Kidney (tissue), 14 donors: ENCODE data around the gene ABLIM3. TPM values are rescaled to one million over a fixed set of nuclear protein-coding genes. Genes with fewer than 3 reads are reported as not detected.

Source experiments
- DNase-seq, 5 donors: peaks; one replicate each; pipeline ENCODE4 v3.0.0-alpha.2; 2013 to 2020
- FAIRE-seq: peaks from 2 replicates; lab custom pipeline; 2012; peaks lifted over from hg19 to GRCh38; lab: Jason Lieb, UNC
- H3K27ac ChIP-seq, 2 donors: one replicate each; pipeline ENCODE4 v1.7.0; 2013; ENCODE audit warnings: low read depth in 2 of 2, low read length in 2 of 2, inconsistent platforms in 1 of 2
- H3K27me3 ChIP-seq: one replicate; pipeline ENCODE4 v1.7.1; 2013; ENCODE audit warnings: low read length, inconsistent platforms; ENCODE audit not compliant: control insufficient read depth, insufficient read depth
- H3K36me3 ChIP-seq, 3 donors: one replicate each; pipeline versions ENCODE4 v1.7.0 to v1.7.1; 2013; ENCODE audit warnings: low read length in 3 of 3, control low read depth in 1 of 3, inconsistent platforms in 1 of 3; ENCODE audit not compliant: insufficient read depth in 3 of 3, control insufficient read depth in 2 of 3
- H3K4me1 ChIP-seq, 3 donors: one replicate each; pipeline versions ENCODE4 v1.7.0 to v1.7.1; 2013; ENCODE audit warnings: low read length in 3 of 3, inconsistent platforms in 1 of 3, low read depth in 1 of 3; ENCODE audit not compliant: control insufficient read depth in 2 of 3, insufficient read depth in 2 of 3
- H3K4me3 ChIP-seq, 3 donors: one replicate each; pipeline versions ENCODE4 v1.7.0 to v1.8.1; 2013; ENCODE audit warnings: low read length in 3 of 3, control low read depth in 1 of 3, inconsistent platforms in 1 of 3
- H3K9ac ChIP-seq, 3 donors: one replicate each; pipeline versions ENCODE4 v1.7.0 to v1.7.1; 2013; ENCODE audit warnings: low read length in 3 of 3, control low read depth in 1 of 3, inconsistent platforms in 1 of 3
- H3K9me3 ChIP-seq, 3 donors: one replicate each; pipeline versions ENCODE4 v1.7.0 to v1.7.1; 2013; ENCODE audit warnings: low read length in 3 of 3, control low read depth in 1 of 3, inconsistent platforms in 1 of 3; ENCODE audit not compliant: control insufficient read depth in 2 of 3, insufficient read depth in 1 of 3
- intact Hi-C: fragments of 100-400 bp; cut with DNase I; formaldehyde crosslinking; loops from one replicate; pipeline ENCODE4 v1.11.1; 2022
- polyA plus RNA-seq: library from polyadenylated mRNA; stranded (reverse); fragments of 350-450 nt; fragmentation: Illumina TruSeq; extraction: RNeasy Lipid Tissue Mini Kit (QIAGEN cat#74804); gene quantifications from one replicate; pipeline ENCODE4 v1.2.3, GENCODE V29; 2014; ENCODE audit warnings: low read depth, low replicate concordance; ENCODE audit not compliant: insufficient read depth
- total RNA-seq: library from RNA; stranded (reverse); fragmentation: NEBNext Ultra II Directional; extraction: Animal tissue kit (Norgen Biotek cat#: 25700); gene quantifications from one replicate; pipeline ENCODE4 v1.2.1, GENCODE V29; 2021
- TF ChIP-seq, protein P1 (sequence below): IDR thresholded peaks from 3 replicates; pipeline ENCODE4 v1.5.1; 2012; ENCODE audit warnings: mild to moderate bottlenecking, moderate library complexity, borderline replicate concordance; ENCODE audit not compliant: insufficient read depth; ENCODE audit errors: extremely low read depth
- donor health status: control.
- donor health status: control.
- donor health status: control.
- donor health status: control.
- donor health status: control.
- donor health status: DM: yes; HTN: yes; CAD: no.
- donor health status: Normal renal cell carcinoma (clear cell type).

Gene ABLIM3
- total and polyA plus RNA-seq, 2 donors from 2014 or later = 20.1 to 21.7 TPM

GRCh38 chr5:149156435-149157083 lies 15.3 kb downstream of the ABLIM3 start:
- FAIRE-seq (no peak), DNase-seq (no peak)
- Histone ChIP-seq H3K4me3 (no peak overlapping the region), H3K9me3 (no peaks in the 10 kb centered on the region), H3K36me3 (no peaks in the 10 kb centered on the region), H3K27ac (no peak overlapping the region), H3K9ac (no peak overlapping the region), H3K4me1 (peaks cover 0 to 22% (median 17%) of the 10 kb centered on the region in 3 donors), H3K27me3 (no peaks in the 10 kb centered on the region)
- intact Hi-C loops = no loop called here
- TF ChIP-seq, protein P1, sequence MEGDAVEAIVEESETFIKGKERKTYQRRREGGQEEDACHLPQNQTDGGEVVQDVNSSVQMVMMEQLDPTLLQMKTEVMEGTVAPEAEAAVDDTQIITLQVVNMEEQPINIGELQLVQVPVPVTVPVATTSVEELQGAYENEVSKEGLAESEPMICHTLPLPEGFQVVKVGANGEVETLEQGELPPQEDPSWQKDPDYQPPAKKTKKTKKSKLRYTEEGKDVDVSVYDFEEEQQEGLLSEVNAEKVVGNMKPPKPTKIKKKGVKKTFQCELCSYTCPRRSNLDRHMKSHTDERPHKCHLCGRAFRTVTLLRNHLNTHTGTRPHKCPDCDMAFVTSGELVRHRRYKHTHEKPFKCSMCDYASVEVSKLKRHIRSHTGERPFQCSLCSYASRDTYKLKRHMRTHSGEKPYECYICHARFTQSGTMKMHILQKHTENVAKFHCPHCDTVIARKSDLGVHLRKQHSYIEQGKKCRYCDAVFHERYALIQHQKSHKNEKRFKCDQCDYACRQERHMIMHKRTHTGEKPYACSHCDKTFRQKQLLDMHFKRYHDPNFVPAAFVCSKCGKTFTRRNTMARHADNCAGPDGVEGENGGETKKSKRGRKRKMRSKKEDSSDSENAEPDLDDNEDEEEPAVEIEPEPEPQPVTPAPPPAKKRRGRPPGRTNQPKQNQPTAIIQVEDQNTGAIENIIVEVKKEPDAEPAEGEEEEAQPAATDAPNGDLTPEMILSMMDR = no peak

DNA sequence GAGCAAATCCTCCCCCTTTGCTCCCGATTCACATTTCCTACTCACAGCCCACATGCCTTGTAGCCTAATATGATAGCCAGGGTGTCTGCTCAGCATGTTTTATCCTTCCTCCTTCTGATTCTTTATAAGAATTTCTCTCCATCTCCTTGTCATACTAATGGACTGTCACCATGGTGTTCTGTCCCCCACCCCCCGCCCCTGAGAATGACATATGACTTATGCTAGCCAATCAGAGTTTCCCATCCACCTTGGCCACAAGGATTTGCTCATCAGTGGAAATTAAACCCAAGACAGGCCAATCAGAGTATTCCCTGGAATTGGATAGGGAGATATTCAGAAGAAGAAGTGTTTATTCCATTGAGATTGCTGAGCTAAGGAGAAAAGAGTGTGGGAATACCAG lies 16.0 kb downstream of the ABLIM3 start:
- peaks cover 0 to 16% (median 13%) of the 10 kb centered on the region in 3 donors for H3K4me1 ChIP-seq
- DNase-seq (no peak), FAIRE-seq (no peak)
- intact Hi-C loops = no loop called here
- no peak overlapping the region for H3K27ac ChIP-seq
- H3K27me3 ChIP-seq = no peaks in the 10 kb centered on the region
- no peak overlapping the region for H3K9ac ChIP-seq
- H3K4me3 ChIP-seq = no peak overlapping the region
- H3K9me3 ChIP-seq = no peaks in the 10 kb centered on the region
- TF ChIP-seq, protein P1 = no peak
- no peaks in the 10 kb centered on the region for H3K36me3 ChIP-seq

DNA sequence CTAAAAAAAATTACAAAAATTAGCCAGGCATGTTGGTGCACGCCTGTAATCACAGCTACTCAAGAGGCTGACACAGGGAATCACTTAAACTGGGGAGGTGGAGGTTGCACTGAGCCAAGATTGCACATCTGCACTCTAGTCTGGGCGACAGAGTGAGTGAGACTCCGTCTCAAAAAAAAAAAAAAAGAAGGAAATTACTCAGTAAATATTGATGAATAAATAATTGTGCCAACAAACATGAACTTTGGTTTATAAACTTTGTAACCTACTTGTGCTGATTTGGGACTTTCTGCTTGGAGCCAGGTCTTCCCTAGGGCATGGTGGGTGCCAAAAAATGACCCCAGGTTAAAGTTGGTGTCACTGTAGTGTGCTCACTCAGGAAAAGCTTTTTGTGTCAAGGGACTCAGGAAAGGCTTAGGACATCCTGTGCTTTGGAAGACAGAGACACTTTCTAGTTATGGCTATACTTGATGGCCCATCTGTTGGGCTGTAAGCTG lies 19.0 kb downstream of the ABLIM3 start:
- Histone ChIP-seq H3K27me3 (no peaks in the 10 kb centered on the region), H3K4me3 (peak overlapping the region in 2 of 3 donors; percentile 18 to 26), H3K27ac (peak overlapping the region; percentile 69 to 90), H3K36me3 (no peaks in the 10 kb centered on the region), H3K4me1 (peaks cover 0 to 5% (median 2%) of the 10 kb centered on the region in 3 donors), H3K9ac (no peak overlapping the region), H3K9me3 (no peaks in the 10 kb centered on the region)
- intact Hi-C loops = no loop called here
- TF ChIP-seq, protein P1 = no peak
- FAIRE-seq = no peak
- no peak for DNase-seq
